ENCODE measurements around the gene MYO15A. TPM values are rescaled to one million over a fixed set of nuclear protein-coding genes. Genes with fewer than 3 reads are reported as not detected.

Gene MYO15A
- total RNA-seq, 4 donors from 2014 or later, result 0.33 to 0.98 (median 0.61) TPM

DNA sequence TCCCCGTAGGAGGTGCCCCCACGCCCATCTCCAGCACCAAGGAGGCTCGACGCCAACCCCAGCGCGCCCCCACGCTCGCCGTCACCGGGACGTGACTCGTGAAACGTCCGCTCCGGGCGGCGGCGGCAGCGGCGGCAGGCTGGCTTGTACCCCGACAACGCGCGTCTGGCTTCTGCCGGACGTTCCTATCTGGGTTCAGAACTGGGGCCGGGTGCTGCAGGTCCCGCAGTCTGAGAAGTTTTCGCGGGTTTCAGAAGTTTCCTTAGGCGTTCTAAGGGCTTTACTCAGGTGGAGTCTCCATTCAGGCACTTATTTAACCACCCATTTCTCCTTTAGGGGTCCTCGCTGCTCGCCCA, 74.4 kb downstream of the MYO15A start:
- peak overlapping the region; percentile 98 to 99 (median 98) for H3K27ac ChIP-seq (replicated peaks in 1 of 4)
- H3K27me3 ChIP-seq, result no peaks in the 10 kb centered on the region
- H3K9me3 ChIP-seq, result no peaks in the 10 kb centered on the region
- 3% methylated on average over 8 of the region's 33 CpGs for WGBS
- TF ChIP-seq CTCF (IDR thresholded peaks at IDR 0.05) (peak in 1 of 3 experiments; percentile 18), POLR2A (IDR thresholded peaks at IDR 0.05; ENCODE audit: low read depth) (no peak), POLR2AphosphoS5 (IDR thresholded peaks at IDR 0.05) (peak; percentile 14 to 56)
- H3K4me1 ChIP-seq, result peaks cover 36 to 50% (median 44%) of the 10 kb centered on the region in 4 donors
- peaks cover 0 to 6% (median 0%) of the 10 kb centered on the region in 4 donors for H3K36me3 ChIP-seq
- DNase-seq (ENCODE audit: extremely low spot score), result peak; percentile 96
- intact Hi-C loops (cut with DNase I), result no loop called here
- peak overlapping the region; percentile 87 to 97 (median 94) for H3K4me3 ChIP-seq

- peaks cover 0 to 9% (median 2%) of the 10 kb centered on the region in 4 donors for H3K36me3 ChIP-seq
- no peaks in the 10 kb centered on the region for H3K9me3 ChIP-seq
- no peaks in the 10 kb centered on the region for H3K27me3 ChIP-seq
- H3K4me3 ChIP-seq, result peak within 1 kb of the TSS; percentile 87 to 97 (median 94)
- DNase-seq (ENCODE audit: extremely low spot score), result peak; percentile 99
- WGBS, result 0% methylated on average over 14 of the region's 98 CpGs
- peak within 1 kb of the TSS; percentile 98 to 99 (median 98) for H3K27ac ChIP-seq (replicated peaks in 1 of 4)
- TF ChIP-seq EP300 (IDR thresholded peaks at IDR 0.05) (no peak), POLR2A (IDR thresholded peaks at IDR 0.05; ENCODE audit: low read depth) (peak; percentile 90), POLR2AphosphoS5 (IDR thresholded peaks at IDR 0.05) (peak; percentile 91 to 98), CTCF (IDR thresholded peaks at IDR 0.05) (peak in 2 of 3 experiments; percentile 20 to 23)
- H3K4me1 ChIP-seq, result peaks cover 41 to 56% (median 50%) of the 10 kb centered on the region in 4 donors
- intact Hi-C loops (cut with DNase I), result no loop called here
Observed at GRCh38 chr17:18183334-18184142, 75.0 kb downstream of the MYO15A start, which contains the start of gene ALKBH5. Gene ALKBH5, plus strand, starts transcription at chr17:18183828. Its CDS starts 416 bp downstream, at chr17:18184244.

- 0% methylated on average over 17 of the region's 92 CpGs for WGBS
- no peaks in the 10 kb centered on the region for H3K27me3 ChIP-seq
- peak overlapping the region; percentile 98 to 99 (median 98) for H3K27ac ChIP-seq (replicated peaks in 1 of 4)
- peaks cover 0 to 9% (median 2%) of the 10 kb centered on the region in 4 donors for H3K36me3 ChIP-seq
- TF ChIP-seq POLR2A (IDR thresholded peaks at IDR 0.05; ENCODE audit: low read depth), result peak; percentile 30
- peak; percentile 62 to 70 for TF ChIP-seq POLR2AphosphoS5 (IDR thresholded peaks at IDR 0.05)
- TF ChIP-seq CTCF (IDR thresholded peaks at IDR 0.05), result no peak
- peaks cover 50 to 64% (median 58%) of the 10 kb centered on the region in 4 donors for H3K4me1 ChIP-seq
- H3K4me3 ChIP-seq, result peak overlapping the region; percentile 87 to 97 (median 94)
- no peak for DNase-seq (ENCODE audit: extremely low spot score)
- intact Hi-C loops (cut with DNase I), result loop anchor here (5.0 kb wide), 1 partner anchor 32 kb away; no protein-coding TSS in a partner anchor
- no peaks in the 10 kb centered on the region for H3K9me3 ChIP-seq
Observed at GRCh38 chr17:18184143-18185031, 75.8 kb downstream of the MYO15A start.

- H3K4me3 ChIP-seq, result peak overlapping the region; percentile 87 to 97 (median 94)
- peaks cover 60 to 74% (median 68%) of the 10 kb centered on the region in 4 donors for H3K4me1 ChIP-seq
- intact Hi-C loops (cut with DNase I), result loop anchor here (5.0 kb wide), 1 partner anchor 33 kb away; no protein-coding TSS in a partner anchor
- H3K9me3 ChIP-seq, result no peaks in the 10 kb centered on the region
- 3% methylated on average over 3 of the region's 3 CpGs for WGBS
- no peaks in the 10 kb centered on the region for H3K27me3 ChIP-seq
- H3K27ac ChIP-seq (replicated peaks in 1 of 4), result peak overlapping the region; percentile 98 to 99 (median 98)
- peaks cover 0 to 9% (median 2%) of the 10 kb centered on the region in 4 donors for H3K36me3 ChIP-seq
- no peak for TF ChIP-seq POLR2A (IDR thresholded peaks at IDR 0.05; ENCODE audit: low read depth)
- DNase-seq (ENCODE audit: extremely low spot score), result no peak
Observed at GRCh38 chr17:18185391-18185790, 76.8 kb downstream of the MYO15A start.

All from esophagus muscularis mucosa (tissue), 4 donors.